Measurements from ENCODE around the gene PGAP1.

The PGAP1 gene

GRCh38 chr2:196876364-196876763, 50.1 kb downstream of the PGAP1 start:
- DNase-seq = no peak

GRCh38 chr2:196875414-196875813, 51.1 kb downstream of the PGAP1 start:
- DNase-seq = no peak

- no peak for DNase-seq
Observed at GRCh38 chr2:196873511-196873910, 53.0 kb downstream of the PGAP1 start.

GRCh38 chr2:196854629-196855028, 71.9 kb downstream of the PGAP1 start:
- no peak for DNase-seq

- DNase-seq = no peak
Observed at GRCh38 chr2:196853301-196854087, 73.0 kb downstream of the PGAP1 start.

GRCh38 chr2:196851088-196851487, 75.4 kb downstream of the PGAP1 start:
- no peak for DNase-seq

GRCh38 chr2:196849895-196850294, 76.6 kb downstream of the PGAP1 start:
- DNase-seq = no peak

GRCh38 chr2:196846295-196846694, 80.2 kb downstream of the PGAP1 start:
- DNase-seq = no peak

GRCh38 chr2:196845371-196845770, 81.1 kb downstream of the PGAP1 start:
- DNase-seq = no peak

- no peak for DNase-seq
Observed at GRCh38 chr2:196840171-196840570, 86.3 kb downstream of the PGAP1 start.

GRCh38 chr2:196839574-196839973, 86.9 kb downstream of the PGAP1 start:
- no peak for DNase-seq

GRCh38 chr2:196836440-196836839, 90.1 kb downstream of the PGAP1 start:
- DNase-seq = no peak

- DNase-seq = no peak
Observed at GRCh38 chr2:196830701-196831100, 95.8 kb downstream of the PGAP1 start.

- DNase-seq = no peak
Observed at GRCh38 chr2:196827356-196827755, 99.2 kb downstream of the PGAP1 start.

GRCh38 chr2:196823750-196824522, 102.6 kb downstream of the PGAP1 start:
- DNase-seq = no peak

GRCh38 chr2:196821195-196821594, 105.3 kb downstream of the PGAP1 start:
- no peak for DNase-seq

- no peak for DNase-seq
Observed at GRCh38 chr2:196809260-196809659, 117.2 kb downstream of the PGAP1 start, which contains the start of gene C2orf66. Gene C2orf66, minus strand, starts transcription at chr2:196809355. Its CDS starts 19 bp downstream, at chr2:196809336.

- no peak for DNase-seq
Observed at GRCh38 chr2:196808083-196808665, 118.3 kb downstream of the PGAP1 start.

- DNase-seq = no peak
Observed at GRCh38 chr2:196804381-196804780, 122.1 kb downstream of the PGAP1 start.

GRCh38 chr2:196802401-196802800, 124.1 kb downstream of the PGAP1 start:
- DNase-seq = no peak

GRCh38 chr2:196801674-196802261, 124.7 kb downstream of the PGAP1 start:
- DNase-seq = no peak

- no peak for DNase-seq
Observed at GRCh38 chr2:196798980-196799379, 127.5 kb downstream of the PGAP1 start.

- DNase-seq = no peak
Observed at GRCh38 chr2:196792865-196793264, 133.6 kb downstream of the PGAP1 start.
